GM18951 (cell line): Measurements from ENCODE around the gene PARD3.

ENCODE experiments used
- POLR2A ChIP-seq: IDR thresholded peaks from 4 replicates; pipeline ENCODE4 v1.6.1; 2011; ENCODE audit warnings: mild to moderate bottlenecking; ENCODE audit not compliant: insufficient read length, insufficient read depth; ENCODE audit errors: extremely low read depth
- in situ Hi-C: fragments of 300-500 bp; cut with MboI; formaldehyde crosslinking; loops from one replicate; pipeline ENCODE4 v1.12.0; 2022; ENCODE audit warnings: low sequenced_read_pairs, mixed read lengths, inconsistent platforms; ENCODE audit not compliant: unreplicated experiment

Gene PARD3

DNA sequence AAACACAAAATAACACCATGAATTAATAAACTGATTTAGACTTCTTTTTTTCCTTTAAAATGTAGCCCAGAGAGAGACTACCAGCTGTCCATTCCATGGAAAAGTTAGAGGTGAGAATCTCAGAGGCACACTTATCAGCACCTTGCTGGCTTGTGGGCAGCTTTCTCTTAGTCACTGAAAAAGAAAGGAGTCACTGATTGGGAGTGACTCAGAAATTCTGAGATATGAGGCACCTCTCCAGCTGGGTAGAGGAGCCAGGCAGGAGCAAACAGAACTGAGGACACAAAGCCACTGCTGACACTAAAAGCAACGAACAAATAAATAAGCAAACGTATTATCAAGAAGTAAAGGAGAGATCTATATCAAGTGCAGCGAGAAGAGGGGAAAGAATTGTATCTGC is 310.6 kb downstream of the PARD3 start:
- in situ Hi-C loops, result no loop called here
- TF ChIP-seq POLR2A, result no peak

DNA sequence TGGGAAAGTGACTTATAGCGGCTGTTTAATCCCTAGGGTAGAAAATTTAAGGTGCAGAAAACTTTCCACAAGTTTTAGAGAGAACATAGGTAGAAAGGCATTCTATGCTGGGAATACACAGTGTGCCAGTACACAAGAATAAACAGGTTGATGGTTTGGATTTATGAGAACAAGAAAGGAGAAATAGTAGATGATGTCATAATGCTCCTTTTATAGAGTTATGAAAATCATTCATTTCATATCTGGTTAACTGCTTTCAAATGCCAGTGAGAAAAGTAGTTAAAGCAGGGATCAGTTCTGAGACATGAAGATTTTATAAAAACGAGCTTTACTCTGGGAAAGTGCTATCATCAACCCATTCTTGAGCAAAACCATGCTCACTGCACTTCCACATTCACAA is 311.4 kb downstream of the PARD3 start:
- in situ Hi-C loops, result no loop called here
- TF ChIP-seq POLR2A, result no peak

DNA sequence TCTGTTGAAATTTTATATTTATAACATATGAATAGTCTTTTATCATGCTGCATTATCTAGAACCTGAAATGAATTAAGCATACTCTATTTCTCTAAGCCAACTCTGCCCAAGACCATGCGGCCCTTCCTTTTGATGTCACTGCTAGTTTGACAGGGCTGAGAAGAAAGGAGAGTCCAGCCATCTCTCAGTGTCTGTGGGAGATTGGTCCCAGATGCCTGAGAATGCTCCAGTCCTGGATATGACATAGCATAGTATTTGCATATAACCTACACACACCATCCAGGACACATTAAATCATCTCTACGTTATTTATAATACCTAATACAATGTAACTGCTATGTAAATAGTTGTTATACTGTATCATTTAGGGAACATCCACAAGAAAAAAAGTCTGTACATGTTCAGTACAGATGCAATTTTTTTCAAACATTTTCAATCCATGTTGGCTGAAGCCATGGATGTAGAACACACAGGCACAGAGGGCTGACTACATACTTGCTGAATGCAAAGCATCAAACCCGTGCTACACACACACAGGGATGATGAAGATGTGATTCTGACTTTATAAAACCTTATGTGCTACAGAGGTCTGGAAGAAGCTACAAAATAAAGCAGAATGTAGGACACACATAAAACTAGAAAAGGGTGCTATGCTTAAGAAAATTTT is 315.4 kb downstream of the PARD3 start:
- no peak for TF ChIP-seq POLR2A

GRCh38 chr10:34498821-34499220 is 316.3 kb downstream of the PARD3 start:
- no peak for TF ChIP-seq POLR2A
- in situ Hi-C loops, result no loop called here

More for the DNA sequence above, 315.4 kb downstream of the PARD3 start:
- in situ Hi-C loops, result no loop called here

- no peak for TF ChIP-seq POLR2A
- in situ Hi-C loops, result no loop called here
These were observed 319.2 kb downstream of the PARD3 start for GRCh38 chr10:34495938-34496337.

- TF ChIP-seq POLR2A, result no peak
- in situ Hi-C loops, result no loop called here
These were observed 321.1 kb downstream of the PARD3 start for GRCh38 chr10:34494012-34494411.

DNA sequence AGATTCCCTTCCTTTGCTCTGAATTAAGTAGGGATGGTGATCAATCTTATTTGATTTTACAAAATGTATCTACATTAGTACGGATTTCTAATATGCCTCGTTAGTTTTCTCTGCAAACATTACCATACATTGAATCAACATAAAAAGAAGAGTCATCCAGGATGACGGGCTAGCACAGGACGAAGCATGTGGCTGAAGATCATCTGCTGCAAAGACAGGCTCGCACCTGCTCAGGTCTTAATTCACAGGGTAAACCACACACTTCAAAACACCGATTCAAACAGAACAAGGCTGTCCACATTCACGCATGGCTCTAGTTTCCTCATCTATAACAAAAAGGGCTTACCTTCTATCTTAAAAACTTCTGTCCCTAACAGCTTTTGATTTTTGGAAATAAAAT is 323.0 kb downstream of the PARD3 start:
- no peak for TF ChIP-seq POLR2A
- in situ Hi-C loops, result no loop called here

DNA sequence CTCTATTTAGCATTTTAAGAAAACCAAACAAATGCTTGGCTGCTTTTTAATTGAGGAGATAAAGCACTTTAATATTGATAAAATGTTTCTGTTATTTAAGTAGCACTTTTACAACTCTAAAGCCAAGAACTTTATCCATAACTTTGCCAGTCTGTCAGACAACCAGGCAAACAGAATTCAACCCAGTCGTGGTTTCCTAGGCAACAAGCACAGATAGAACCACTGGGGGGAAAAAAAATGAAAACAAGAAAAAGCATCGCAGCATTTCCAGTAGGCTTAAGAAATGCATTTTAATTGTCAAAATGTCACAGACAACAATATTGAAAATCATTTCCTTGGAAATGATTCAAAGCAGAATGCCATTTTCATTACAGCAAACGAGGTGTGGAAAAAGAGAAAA is 323.4 kb downstream of the PARD3 start:
- in situ Hi-C loops, result no loop called here
- TF ChIP-seq POLR2A, result no peak

DNA sequence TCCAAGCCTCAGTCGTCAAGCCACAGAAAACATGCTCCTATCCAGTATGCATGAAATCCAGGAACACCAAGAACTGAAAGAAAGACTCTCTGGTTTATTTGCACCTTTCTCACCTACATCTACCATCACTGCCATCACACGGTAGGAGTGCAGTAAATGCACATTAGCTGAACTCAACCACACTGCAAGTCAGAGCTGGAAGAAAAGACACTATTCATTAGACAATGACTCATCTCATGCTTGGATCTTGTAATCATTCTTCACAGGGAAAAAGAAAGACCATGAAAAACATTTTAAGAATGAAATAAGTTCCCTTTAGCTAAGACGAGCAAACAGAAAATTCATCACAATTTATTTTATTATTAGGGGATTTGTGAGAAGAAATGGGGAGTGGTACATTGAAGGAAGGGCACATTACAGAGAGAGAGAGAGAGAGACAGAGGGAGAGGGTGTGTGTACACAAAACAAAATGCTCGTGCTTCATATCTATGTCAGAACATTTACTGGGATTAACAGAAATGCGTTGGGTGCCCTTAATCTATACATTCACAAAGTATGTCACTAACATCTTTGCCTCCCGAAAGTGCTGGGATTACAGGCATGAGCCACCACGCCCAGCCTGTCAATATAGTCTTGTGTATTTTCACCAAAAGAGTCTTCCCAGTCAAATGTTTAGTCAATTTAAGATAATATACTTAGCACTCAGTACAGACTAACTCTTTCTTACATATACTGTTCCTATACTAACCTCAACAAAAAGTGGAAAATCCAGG is 324.9 kb downstream of the PARD3 start:
- in situ Hi-C loops, result no loop called here
- TF ChIP-seq POLR2A, result no peak

DNA sequence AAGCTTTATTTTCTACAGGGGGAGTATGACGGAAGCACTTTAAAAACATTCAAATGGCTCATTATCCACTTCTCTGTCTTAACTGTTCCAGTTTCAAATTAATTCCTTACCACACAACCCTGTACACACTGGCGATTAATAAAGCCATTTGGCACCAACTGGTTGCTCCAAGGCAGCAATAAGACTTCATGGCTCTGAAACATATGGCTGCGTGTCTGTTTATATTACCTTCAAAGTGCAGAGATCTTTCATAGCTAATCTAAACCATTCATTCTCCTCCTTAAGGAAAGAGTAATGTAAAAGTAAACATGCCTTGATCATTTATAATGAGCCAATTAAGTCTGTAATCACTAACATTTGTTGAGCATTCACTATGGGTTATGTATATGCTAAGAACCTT is 325.7 kb downstream of the PARD3 start:
- in situ Hi-C loops, result no loop called here
- no peak for TF ChIP-seq POLR2A

GRCh38 chr10:34488476-34489130 is 326.5 kb downstream of the PARD3 start:
- in situ Hi-C loops, result no loop called here
- no peak for TF ChIP-seq POLR2A

DNA sequence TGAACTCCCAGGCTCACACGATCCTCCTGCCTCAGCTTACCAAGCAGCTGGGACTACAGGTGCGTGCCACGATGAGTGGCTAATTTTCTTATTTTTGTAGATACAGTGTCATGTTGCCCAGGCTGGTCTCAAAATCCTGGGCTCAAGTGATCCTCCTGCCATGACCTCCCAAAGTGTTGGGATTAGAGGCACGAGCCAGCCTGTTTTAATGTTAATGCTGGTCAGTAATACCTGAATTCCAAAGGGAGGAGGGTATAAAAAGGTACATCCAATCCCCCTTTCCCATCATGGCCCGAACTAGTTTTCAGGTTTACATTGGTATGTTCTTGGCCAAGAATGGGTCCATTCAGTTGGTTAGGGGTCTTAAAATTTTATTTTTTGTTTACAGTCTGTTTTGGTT is 329.1 kb downstream of the PARD3 start:
- no peak for TF ChIP-seq POLR2A
- in situ Hi-C loops, result no loop called here

- TF ChIP-seq POLR2A, result no peak
- in situ Hi-C loops, result no loop called here
These were observed 330.9 kb downstream of the PARD3 start for GRCh38 chr10:34484164-34484563.

DNA sequence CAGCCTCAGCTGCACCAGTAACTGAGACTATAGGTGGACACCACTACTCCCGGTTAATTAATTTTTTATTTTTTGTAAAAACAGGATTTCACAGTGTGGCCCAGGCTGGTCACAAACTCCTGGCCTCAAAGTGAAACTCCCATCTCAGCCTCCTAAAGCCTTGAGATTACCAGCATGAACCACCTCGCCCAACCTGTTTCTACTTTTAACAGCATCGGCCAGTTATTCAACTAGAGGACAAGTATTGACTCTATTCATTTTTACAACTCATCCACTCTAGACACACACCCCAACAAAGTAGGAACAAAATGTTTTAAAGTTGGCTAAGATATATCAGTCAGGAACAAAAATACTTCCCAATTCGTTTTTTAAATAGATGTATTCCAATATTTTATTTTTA is 334.8 kb downstream of the PARD3 start:
- in situ Hi-C loops, result no loop called here
- no peak for TF ChIP-seq POLR2A

GRCh38 chr10:34479520-34480179 is 335.4 kb downstream of the PARD3 start:
- in situ Hi-C loops, result no loop called here
- TF ChIP-seq POLR2A, result no peak
